ENCODE data around the gene PIP5K1C.
"Not testable (repeated sequence)": the region's sequence is repeated elsewhere in the genome, so short reads cannot be mapped to it uniquely, and the experiment has no call there.

PIP5K1C gene

GRCh38 chr19:3651684-3652083, 48.6 kb downstream of the PIP5K1C start:
- Histone ChIP-seq H2AFZ (ENCODE audit: low read depth, low read length, severe bottlenecking) (no peak overlapping the region), H3K36me3 (ENCODE audit: low read length) (no peaks in the 10 kb centered on the region)

GRCh38 chr19:3649888-3650287, 50.4 kb downstream of the PIP5K1C start:
- H3K27me3 ChIP-seq (ENCODE audit: low read length), result no peaks in the 10 kb centered on the region
- no peak overlapping the region for H3K4me3 ChIP-seq (ENCODE audit: insufficient read depth, low read length, poor library complexity, severe bottlenecking)
- no peak overlapping the region for H3K27ac ChIP-seq (ENCODE audit: low read depth, low read length)
- H3K9me3 ChIP-seq (ENCODE audit: insufficient read depth, low read length), result no peaks in the 10 kb centered on the region
- H3K79me2 ChIP-seq (ENCODE audit: insufficient read depth, low read length), result no peaks in the 10 kb centered on the region
- no peaks in the 10 kb centered on the region for H4K20me1 ChIP-seq (ENCODE audit: low read depth, low read length)
- no peaks in the 10 kb centered on the region for H3F3A ChIP-seq (ENCODE audit: insufficient read depth)
- no peak for TF ChIP-seq CTCF (IDR thresholded peaks at IDR 0.05; ENCODE audit: insufficient read depth, low read length, poor library complexity, severe bottlenecking)
- no peak for TF ChIP-seq EZH2phosphoT487 (conservative IDR thresholded peaks at IDR 0.05; ENCODE audit: low read length)
- H3K9me2 ChIP-seq (replicated peaks; ENCODE audit: insufficient read depth, low read length), result no peaks in the 10 kb centered on the region
- H3K9ac ChIP-seq (ENCODE audit: low read length), result no peak overlapping the region
- no peak overlapping the region for H3K4me2 ChIP-seq (ENCODE audit: low read depth, low read length, poor library complexity, severe bottlenecking)
- no peak overlapping the region for H2AFZ ChIP-seq (ENCODE audit: low read depth, low read length, severe bottlenecking)
- no peaks in the 10 kb centered on the region for H3K36me3 ChIP-seq (ENCODE audit: low read length)

More at GRCh38 chr19:3651684-3652083, 48.6 kb downstream of the PIP5K1C start:
- Histone ChIP-seq H3K9me3 (ENCODE audit: insufficient read depth, low read length) (no peaks in the 10 kb centered on the region), H3K9me2 (replicated peaks; ENCODE audit: insufficient read depth, low read length) (no peaks in the 10 kb centered on the region), H3K27me3 (ENCODE audit: low read length) (no peaks in the 10 kb centered on the region), H3K79me2 (ENCODE audit: insufficient read depth, low read length) (no peaks in the 10 kb centered on the region), H3F3A (ENCODE audit: insufficient read depth) (no peaks in the 10 kb centered on the region), H4K20me1 (ENCODE audit: low read depth, low read length) (no peaks in the 10 kb centered on the region), H3K9ac (ENCODE audit: low read length) (no peak overlapping the region), H3K27ac (ENCODE audit: low read depth, low read length) (no peak overlapping the region), H3K4me2 (ENCODE audit: low read depth, low read length, poor library complexity, severe bottlenecking) (no peak overlapping the region), H3K4me3 (ENCODE audit: insufficient read depth, low read length, poor library complexity, severe bottlenecking) (no peak overlapping the region)
- TF ChIP-seq EZH2phosphoT487 (conservative IDR thresholded peaks at IDR 0.05; ENCODE audit: low read length) (no peak), CTCF (IDR thresholded peaks at IDR 0.05; ENCODE audit: insufficient read depth, low read length, poor library complexity, severe bottlenecking) (no peak)

GRCh38 chr19:3648037-3648905, 52.0 kb downstream of the PIP5K1C start:
- H3K36me3 ChIP-seq (ENCODE audit: low read length), result no peaks in the 10 kb centered on the region
- H3K9me3 ChIP-seq (ENCODE audit: insufficient read depth, low read length), result no peaks in the 10 kb centered on the region
- no peak overlapping the region for H3K4me2 ChIP-seq (ENCODE audit: low read depth, low read length, poor library complexity, severe bottlenecking)
- H2AFZ ChIP-seq (ENCODE audit: low read depth, low read length, severe bottlenecking), result no peak overlapping the region
- no peak overlapping the region for H3K4me3 ChIP-seq (ENCODE audit: insufficient read depth, low read length, poor library complexity, severe bottlenecking)
- H3K9me2 ChIP-seq (replicated peaks; ENCODE audit: insufficient read depth, low read length), result no peaks in the 10 kb centered on the region
- no peak overlapping the region for H3K27ac ChIP-seq (ENCODE audit: low read depth, low read length)
- TF ChIP-seq CTCF (IDR thresholded peaks at IDR 0.05; ENCODE audit: insufficient read depth, low read length, poor library complexity, severe bottlenecking), result no peak
- TF ChIP-seq EZH2phosphoT487 (conservative IDR thresholded peaks at IDR 0.05; ENCODE audit: low read length), result no peak
- H3K9ac ChIP-seq (ENCODE audit: low read length), result no peak overlapping the region
- H4K20me1 ChIP-seq (ENCODE audit: low read depth, low read length), result no peaks in the 10 kb centered on the region
- H3F3A ChIP-seq (ENCODE audit: insufficient read depth), result no peaks in the 10 kb centered on the region
- H3K27me3 ChIP-seq (ENCODE audit: low read length), result no peaks in the 10 kb centered on the region
- H3K79me2 ChIP-seq (ENCODE audit: insufficient read depth, low read length), result no peaks in the 10 kb centered on the region

GRCh38 chr19:3647102-3647501, 53.2 kb downstream of the PIP5K1C start:
- H3F3A ChIP-seq (ENCODE audit: insufficient read depth); H3K27me3 ChIP-seq (ENCODE audit: low read length); H2AFZ ChIP-seq (ENCODE audit: low read depth, low read length, severe bottlenecking); H3K4me3 ChIP-seq (ENCODE audit: insufficient read depth, low read length, poor library complexity, severe bottlenecking); H4K20me1 ChIP-seq (ENCODE audit: low read depth, low read length); H3K79me2 ChIP-seq (ENCODE audit: insufficient read depth, low read length); H3K9ac ChIP-seq (ENCODE audit: low read length); H3K9me3 ChIP-seq (ENCODE audit: insufficient read depth, low read length); H3K9me2 ChIP-seq (replicated peaks; ENCODE audit: insufficient read depth, low read length); H3K36me3 ChIP-seq (ENCODE audit: low read length); H3K27ac ChIP-seq (ENCODE audit: low read depth, low read length); H3K4me2 ChIP-seq (ENCODE audit: low read depth, low read length, poor library complexity, severe bottlenecking): not testable (repeated sequence)
